Keratinocyte (primary cell): ENCODE data around the gene ARHGAP22. TPM values are rescaled to one million over a fixed set of nuclear protein-coding genes. Genes with fewer than 3 reads are reported as not detected.

Source experiments
- DNase-seq: peaks from one replicate; pipeline ENCODE4 v3.0.0-alpha.2; 2011; ENCODE audit warnings: low read depth, missing footprints, low spot score
- FAIRE-seq: peaks from 2 replicates; lab custom pipeline; 2011; peaks lifted over from hg19 to GRCh38; lab: Jason Lieb, UNC
- H2AFZ ChIP-seq: 2 replicates; pipeline ENCODE4 v1.6.0; 2012; ENCODE audit warnings: low read length, control low read depth, inconsistent platforms; ENCODE audit not compliant: control insufficient read depth
- H3K27ac ChIP-seq: 2 replicates; pipeline ENCODE4 v1.5.1; 2011; ENCODE audit warnings: low read length; ENCODE audit not compliant: control insufficient read depth, insufficient read depth
- H3K27me3 ChIP-seq: 3 replicates; pipeline ENCODE4 v1.6.0; 2011; ENCODE audit warnings: low read length; ENCODE audit not compliant: control insufficient read depth, insufficient read depth; ENCODE audit errors: extremely low read depth
- H3K36me3 ChIP-seq, 2 experiments: 2 replicates in 1 of 2; 3 replicates in 1 of 2; pipeline ENCODE4 v1.5.1; 2011; ENCODE audit warnings: low read length in 2 of 2, mild to moderate bottlenecking in 1 of 2; ENCODE audit not compliant: control insufficient read depth in 2 of 2, insufficient read depth in 2 of 2; ENCODE audit errors: extremely low read depth in 1 of 2
- H3K4me1 ChIP-seq: 3 replicates; pipeline ENCODE4 v1.5.1; 2011; ENCODE audit warnings: low read length; ENCODE audit not compliant: control insufficient read depth, insufficient read depth; ENCODE audit errors: extremely low read depth
- H3K4me2 ChIP-seq: 3 replicates; pipeline ENCODE4 v1.6.0; 2011; ENCODE audit warnings: low read depth, low read length; ENCODE audit not compliant: control insufficient read depth, insufficient read depth; ENCODE audit errors: extremely low read depth
- H3K4me3 ChIP-seq, 3 experiments: fragments of 200-600 bp in 1 of 3; sonication (generic) in 1 of 3; 2 replicates in 2 of 3; 3 replicates in 1 of 3; pipeline ENCODE4 v1.5.1; 2011 to 2016; ENCODE audit warnings: low read length in 3 of 3, mild to moderate bottlenecking in 3 of 3, control low read depth in 2 of 3, inconsistent platforms in 1 of 3, low read depth in 1 of 3, mixed read lengths in 1 of 3, mixed run types in 1 of 3, moderate library complexity in 1 of 3; ENCODE audit not compliant: control insufficient read depth in 2 of 3, insufficient read depth in 2 of 3; ENCODE audit errors: extremely low read depth in 1 of 3
- H3K79me2 ChIP-seq: 2 replicates; pipeline ENCODE4 v1.6.0; 2012; ENCODE audit warnings: low read length; ENCODE audit not compliant: control insufficient read depth, insufficient read depth
- H3K9ac ChIP-seq: 3 replicates; pipeline ENCODE4 v1.6.0; 2011; ENCODE audit warnings: low read length; ENCODE audit not compliant: control insufficient read depth, insufficient read depth; ENCODE audit errors: extremely low read depth
- H3K9me1 ChIP-seq: 3 replicates; pipeline ENCODE4 v1.6.0; 2011; ENCODE audit warnings: low read length; ENCODE audit not compliant: control insufficient read depth, insufficient read depth; ENCODE audit errors: extremely low read depth
- H3K9me3 ChIP-seq: 2 replicates; pipeline ENCODE4 v1.5.1; 2012; ENCODE audit warnings: low read depth, low read length; ENCODE audit not compliant: control insufficient read depth
- H4K20me1 ChIP-seq: 3 replicates; pipeline ENCODE4 v1.6.0; 2011; ENCODE audit warnings: low read length; ENCODE audit not compliant: control insufficient read depth, insufficient read depth; ENCODE audit errors: extremely low read depth
- EZH2 ChIP-seq: IDR thresholded peaks from one replicate; pipeline ENCODE4 v1.6.1; 2012; ENCODE audit warnings: inconsistent platforms, mild to moderate bottlenecking, low read length, moderate library complexity
- dilution Hi-C: fragments of 300-500 bp; cut with MboI; formaldehyde crosslinking; loops from one replicate; pipeline ENCODE4 v1.7.0; 2020; ENCODE audit warnings: low sequenced_read_pairs; ENCODE audit not compliant: extremely low pct_ligation_motif_present
- polyA plus RNA-seq, 5 experiments: library from polyadenylated mRNA; depleted of rRNA in 3 of 5; stranded (reverse) in 3 of 5; stranded (forward) in 1 of 5; unstranded in 1 of 5; fragments of >200 nt; gene quantifications; 1 replicate in 1 of 5; 2 replicates in 3 of 5; 3 replicates in 1 of 5; pipeline versions ENCODE4 v1.2.1 to v1.2.3, GENCODE V29; 2011 to 2012; ENCODE audit warnings: missing spikeins in 2 of 5, low read depth in 1 of 5, low replicate concordance in 1 of 5
- TF ChIP-seq, protein P1 (sequence below), 3 experiments: IDR thresholded peaks in 1 of 3; conservative IDR thresholded peaks in 1 of 3; optimal IDR thresholded peaks in 1 of 3; 2 replicates in 2 of 3; 3 replicates in 1 of 3; pipeline versions ENCODE3 to v1.5.1; 2011; ENCODE audit warnings: low read length in 3 of 3, mild to moderate bottlenecking in 3 of 3, moderate library complexity in 2 of 3, control low read depth in 1 of 3, inconsistent platforms in 1 of 3; ENCODE audit not compliant: insufficient read depth in 2 of 3; ENCODE audit errors: extremely low read depth in 1 of 3

The ARHGAP22 gene
- polyA plus RNA-seq, 1 donor (not counting 4 experiments of a cell fraction or from before 2014, with no cell fraction given), result 4.9 TPM

GRCh38 chr10:48492201-48492600, 112.7 kb downstream of the ARHGAP22 start:
- FAIRE-seq (no peak), DNase-seq (no peak)
- Histone ChIP-seq H3K36me3 (no peaks in the 10 kb centered on the region), H3K4me2 (no peak overlapping the region), H3K4me1 (peaks cover 31% of the 10 kb centered on the region), H4K20me1 (no peaks in the 10 kb centered on the region), H3K27me3 (no peaks in the 10 kb centered on the region), H3K9me1 (no peaks in the 10 kb centered on the region), H3K9me3 (no peaks in the 10 kb centered on the region), H3K27ac (no peak overlapping the region), H3K9ac (no peak overlapping the region), H3K4me3 (no peak overlapping the region), H3K79me2 (no peaks in the 10 kb centered on the region), H2AFZ (no peak overlapping the region)
- dilution Hi-C loops, result no loop called here
- TF ChIP-seq, protein P1, sequence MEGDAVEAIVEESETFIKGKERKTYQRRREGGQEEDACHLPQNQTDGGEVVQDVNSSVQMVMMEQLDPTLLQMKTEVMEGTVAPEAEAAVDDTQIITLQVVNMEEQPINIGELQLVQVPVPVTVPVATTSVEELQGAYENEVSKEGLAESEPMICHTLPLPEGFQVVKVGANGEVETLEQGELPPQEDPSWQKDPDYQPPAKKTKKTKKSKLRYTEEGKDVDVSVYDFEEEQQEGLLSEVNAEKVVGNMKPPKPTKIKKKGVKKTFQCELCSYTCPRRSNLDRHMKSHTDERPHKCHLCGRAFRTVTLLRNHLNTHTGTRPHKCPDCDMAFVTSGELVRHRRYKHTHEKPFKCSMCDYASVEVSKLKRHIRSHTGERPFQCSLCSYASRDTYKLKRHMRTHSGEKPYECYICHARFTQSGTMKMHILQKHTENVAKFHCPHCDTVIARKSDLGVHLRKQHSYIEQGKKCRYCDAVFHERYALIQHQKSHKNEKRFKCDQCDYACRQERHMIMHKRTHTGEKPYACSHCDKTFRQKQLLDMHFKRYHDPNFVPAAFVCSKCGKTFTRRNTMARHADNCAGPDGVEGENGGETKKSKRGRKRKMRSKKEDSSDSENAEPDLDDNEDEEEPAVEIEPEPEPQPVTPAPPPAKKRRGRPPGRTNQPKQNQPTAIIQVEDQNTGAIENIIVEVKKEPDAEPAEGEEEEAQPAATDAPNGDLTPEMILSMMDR (optimal IDR thresholded peaks at IDR 0.05 in 1 of 3, IDR thresholded peaks at IDR 0.05 in 1 of 3, conservative IDR thresholded peaks at IDR 0.05 in 1 of 3; ENCODE audit: extremely low read depth in 1 of 3, insufficient read depth in 2 of 3, low read length in 3 of 3), result no peak
- no peak for TF ChIP-seq EZH2

DNA sequence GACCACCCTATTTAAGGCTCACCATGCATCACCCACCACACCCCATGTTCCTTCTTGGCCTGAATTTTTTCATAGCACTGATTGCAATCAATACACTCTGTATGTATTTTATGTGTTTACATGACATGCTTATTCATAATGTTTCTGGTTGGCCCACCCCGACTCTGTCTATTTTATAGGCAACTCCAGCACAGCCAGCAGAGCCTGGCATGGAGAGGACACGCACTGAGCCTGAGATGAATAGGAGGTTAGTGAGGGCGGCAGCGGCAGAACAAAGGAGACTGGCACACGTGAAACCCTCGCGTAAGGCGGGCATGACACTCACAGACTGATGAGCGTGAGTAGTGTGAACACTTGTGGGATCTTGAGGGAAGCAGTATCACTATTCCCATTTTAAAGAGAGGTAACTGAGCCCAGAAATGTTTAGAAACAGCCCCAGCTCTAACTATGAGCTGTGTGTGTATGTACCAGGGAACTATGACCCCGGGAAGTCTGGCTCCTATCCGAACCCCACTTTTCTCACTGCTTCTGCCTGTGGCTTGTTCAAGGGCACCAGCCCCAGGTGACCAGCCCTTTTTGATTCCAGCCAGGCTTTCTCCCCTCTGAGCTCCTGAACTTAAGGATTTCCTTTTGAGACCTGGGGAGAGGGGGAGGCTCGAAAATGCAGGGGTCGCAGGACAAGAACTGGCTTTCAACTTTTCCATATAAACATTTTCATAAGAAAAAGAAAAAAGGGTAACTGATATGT, 113.3 kb downstream of the ARHGAP22 start:
- H3K9ac ChIP-seq, result no peak overlapping the region
- no peak overlapping the region for H3K4me2 ChIP-seq
- no peak overlapping the region for H3K4me3 ChIP-seq
- FAIRE-seq (no peak), DNase-seq (no peak)
- H4K20me1 ChIP-seq, result no peaks in the 10 kb centered on the region
- H3K79me2 ChIP-seq, result no peaks in the 10 kb centered on the region
- no peaks in the 10 kb centered on the region for H3K27me3 ChIP-seq
- H3K27ac ChIP-seq, result no peak overlapping the region
- TF ChIP-seq, protein P1 (optimal IDR thresholded peaks at IDR 0.05 in 1 of 3, IDR thresholded peaks at IDR 0.05 in 1 of 3, conservative IDR thresholded peaks at IDR 0.05 in 1 of 3; ENCODE audit: extremely low read depth in 1 of 3, insufficient read depth in 2 of 3, low read length in 3 of 3), result no peak
- TF ChIP-seq EZH2, result no peak
- no peaks in the 10 kb centered on the region for H3K9me3 ChIP-seq
- dilution Hi-C loops, result no loop called here
- no peaks in the 10 kb centered on the region for H3K36me3 ChIP-seq
- no peaks in the 10 kb centered on the region for H3K9me1 ChIP-seq
- peaks cover 25% of the 10 kb centered on the region for H3K4me1 ChIP-seq
- no peak overlapping the region for H2AFZ ChIP-seq
